T-cell (primary cell): ENCODE data around the gene BIVM. TPM values are rescaled to one million over a fixed set of nuclear protein-coding genes. Genes with fewer than 3 reads are reported as not detected.

Experiments
- ATAC-seq, 4 experiments: fragments of 200-7000 bp in 3 of 4; fragments of 150-1000 bp in 1 of 4; cut with Tn5 transposase; replicated peaks in 1 of 4; 1 replicate in 3 of 4; 2 replicates in 1 of 4; pipeline ENCODE4 v1.10.0; 2021; ENCODE audit warnings: moderate library complexity in 3 of 4, mild to moderate bottlenecking in 2 of 4, moderate number of reproducible peaks in 1 of 4
- CTCF ChIA-PET, 2 donors: fragments of 300-600 bp; sonication (Branson Sonifier 250); formaldehyde crosslinking; loops; one replicate each; lab custom pipeline; 2022; ENCODE audit warnings: antibody characterized with exemption in 2 of 2; lab: Charles Lee
- POLR2A ChIA-PET, 2 donors: fragments of 300-600 bp; sonication (Branson Sonifier 250); formaldehyde crosslinking; loops; one replicate each; lab custom pipeline; 2022; ENCODE audit warnings: antibody characterized with exemption in 2 of 2; lab: Charles Lee
- DNase-seq, 35 experiments: peaks; one replicate each; pipeline versions ENCODE4 v3.0.0 to v3.0.0-alpha.2; 2013 to 2023
- H3K27ac ChIP-seq: one replicate; pipeline ENCODE4 v1.5.1; 2013; ENCODE audit warnings: low read length
- H3K27me3 ChIP-seq, 2 experiments: replicated peaks in 1 of 2; 1 replicate in 1 of 2; 2 replicates in 1 of 2; pipeline versions ENCODE4 v1.6.1 to v1.7.0; 2013; ENCODE audit warnings: low read length in 1 of 2, mixed read lengths in 1 of 2; ENCODE audit not compliant: control insufficient read depth in 2 of 2, insufficient read depth in 2 of 2; ENCODE audit errors: extremely low read depth in 1 of 2
- H3K36me3 ChIP-seq, 2 donors: 1 replicate in 1 of 2; 2 replicates in 1 of 2; pipeline versions ENCODE4 v1.6.1 to v1.7.0; 2013; ENCODE audit warnings: low read length in 1 of 2; ENCODE audit not compliant: control insufficient read depth in 2 of 2, insufficient read depth in 1 of 2; ENCODE audit errors: extremely low read depth in 1 of 2
- H3K4me1 ChIP-seq, 2 experiments: 1 replicate in 1 of 2; 2 replicates in 1 of 2; pipeline versions ENCODE4 v1.6.1 to v1.7.0; 2013; ENCODE audit warnings: low read length in 2 of 2, mixed read lengths in 1 of 2; ENCODE audit not compliant: insufficient read depth in 2 of 2, control insufficient read depth in 1 of 2; ENCODE audit errors: extremely low read depth in 1 of 2
- H3K4me3 ChIP-seq, 2 donors: 1 replicate in 1 of 2; 2 replicates in 1 of 2; pipeline versions ENCODE4 v1.5.1 to v1.7.0; 2013; ENCODE audit warnings: mild to moderate bottlenecking in 2 of 2, low read length in 1 of 2, moderate library complexity in 1 of 2; ENCODE audit not compliant: control insufficient read depth in 1 of 2; ENCODE audit errors: extremely low read depth in 1 of 2
- H3K9me3 ChIP-seq: 2 replicates; pipeline ENCODE4 v1.7.0; 2013
- H3K27ac Mint-ChIP-seq, 2 donors: one replicate each; pipeline ENCODE4 v1.8.0; 2020 to 2021; ENCODE audit warnings: mild to moderate bottlenecking in 2 of 2, mixed read lengths in 2 of 2
- H3K27me3 Mint-ChIP-seq, 2 donors: one replicate each; pipeline ENCODE4 v1.8.0; 2021 to 2022; ENCODE audit warnings: mixed read lengths in 2 of 2
- H3K36me3 Mint-ChIP-seq: one replicate; pipeline ENCODE4 v1.8.0; 2021; ENCODE audit warnings: mixed read lengths
- H3K4me1 Mint-ChIP-seq, 3 donors: one replicate each; pipeline ENCODE4 v1.8.0; 2020 to 2022; ENCODE audit warnings: mixed read lengths in 3 of 3, mild to moderate bottlenecking in 1 of 3
- H3K4me3 Mint-ChIP-seq, 3 donors: one replicate each; pipeline ENCODE4 v1.8.0; 2020 to 2022; ENCODE audit warnings: mild to moderate bottlenecking in 3 of 3, mixed read lengths in 3 of 3, moderate library complexity in 3 of 3
- H3K9me3 Mint-ChIP-seq, 3 donors: one replicate each; pipeline ENCODE4 v1.8.0; 2020 to 2022; ENCODE audit warnings: mixed read lengths in 3 of 3
- WGBS: methylation state at CpG from one replicate; pipeline ENCODE4 v1.1.5; 2013; ENCODE audit warnings: missing lambda C conversion rate; ENCODE audit not compliant: insufficient coverage; 5-methylcytosine and 5-hydroxymethylcytosine counted together
- total RNA-seq, 35 experiments: library from RNA in 6 of 35; stranded (reverse) in 6 of 35; fragments of 120-200 nt in 1 of 35; gene quantifications; one replicate each; pipeline versions ENCODE4 v1.2.1 to v1.2.4 and lab custom pipeline; 2013 to 2026

Gene BIVM
- total RNA-seq, 5 donors from 2014 or later (not counting 1 experiment from before 2014, with no cell fraction given) = 6.2 to 15.6 (median 9.3) TPM

DNA sequence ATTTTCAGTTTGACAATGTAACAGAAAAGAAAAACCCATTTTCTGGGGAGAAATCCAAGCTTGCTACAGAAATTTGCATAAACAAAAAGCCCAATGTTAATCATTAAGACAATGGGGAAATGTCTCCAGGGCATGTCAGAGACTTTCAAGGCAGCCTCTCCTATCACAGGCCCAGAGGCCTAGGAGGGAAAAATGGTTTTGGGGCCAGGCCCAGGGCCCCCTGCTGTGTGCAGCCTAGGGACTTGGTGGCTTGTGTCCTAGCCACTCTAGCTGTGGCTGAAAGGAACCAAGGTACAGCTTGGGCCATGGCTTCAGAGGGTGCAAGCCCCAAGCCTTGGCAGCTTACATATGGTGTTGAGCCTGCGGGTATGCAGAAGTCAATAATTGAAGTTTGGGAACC is 17.3 kb upstream of the BIVM start:
- peaks cover 13% of the 10 kb centered on the region in 2 experiments for H3K4me1 ChIP-seq
- DNase-seq (no peak), ATAC-seq (no peak)
- peaks cover 2% of the 10 kb centered on the region for H3K36me3 Mint-ChIP-seq
- H3K4me3 Mint-ChIP-seq = no peak overlapping the region
- ChIA-PET CTCF (no interaction called here), POLR2A (no interaction called here)
- H3K4me1 Mint-ChIP-seq = peaks cover 14 to 28% (median 21%) of the 10 kb centered on the region in 3 donors
- 100% methylated on average over 1 of the region's 1 CpG for WGBS
- no peaks in the 10 kb centered on the region for H3K27me3 Mint-ChIP-seq
- H3K36me3 ChIP-seq = no peaks in the 10 kb centered on the region
- no peak overlapping the region for H3K27ac Mint-ChIP-seq
- no peaks in the 10 kb centered on the region for H3K9me3 ChIP-seq
- no peak overlapping the region for H3K27ac ChIP-seq
- no peaks in the 10 kb centered on the region for H3K27me3 ChIP-seq
- H3K4me3 ChIP-seq = no peak overlapping the region
- H3K9me3 Mint-ChIP-seq = peaks cover 0 to 4% (median 0%) of the 10 kb centered on the region in 3 donors

DNA sequence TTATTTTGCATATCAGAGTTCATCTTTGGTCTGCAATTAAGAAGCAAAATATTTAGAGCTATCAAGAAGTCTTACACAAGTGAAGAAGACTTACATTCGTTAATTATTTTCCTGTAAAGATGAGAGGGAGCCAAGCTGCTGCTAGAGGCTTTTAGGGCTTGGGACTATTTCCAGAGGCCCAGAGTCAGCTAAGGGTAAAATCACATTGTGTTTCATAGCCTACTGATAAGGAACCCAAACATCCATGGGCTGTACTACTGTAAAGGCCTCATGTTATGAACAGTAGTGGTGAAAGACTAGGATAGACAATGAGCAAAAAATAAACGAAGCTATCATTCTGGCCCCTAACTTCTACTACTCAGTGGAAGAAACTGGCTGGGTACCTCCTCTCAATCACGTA is 14.4 kb upstream of the BIVM start:
- peaks cover 4% of the 10 kb centered on the region for H3K36me3 Mint-ChIP-seq
- no peaks in the 10 kb centered on the region for H3K27me3 ChIP-seq
- no peak overlapping the region for H3K27ac Mint-ChIP-seq
- H3K9me3 Mint-ChIP-seq = peaks cover 0 to 4% (median 0%) of the 10 kb centered on the region in 3 donors
- WGBS = 100% methylated on average over 1 of the region's 3 CpGs
- H3K27me3 Mint-ChIP-seq = no peaks in the 10 kb centered on the region
- ATAC-seq (no peak), DNase-seq (no peak)
- H3K4me1 ChIP-seq = peaks cover 3 to 6% of the 10 kb centered on the region in 2 experiments
- H3K4me3 Mint-ChIP-seq = no peak overlapping the region
- no peaks in the 10 kb centered on the region for H3K36me3 ChIP-seq
- CTCF ChIA-PET = interaction anchor here in 1 of 2 donors (0.5 to 0.7 kb wide), 2 partner anchors 10 to 44 kb away, joined by 3 to 4 read pairs; no protein-coding TSS in a partner anchor
- H3K4me1 Mint-ChIP-seq = peaks cover 5 to 15% (median 9%) of the 10 kb centered on the region in 3 donors
- H3K4me3 ChIP-seq = no peak overlapping the region
- no peak overlapping the region for H3K27ac ChIP-seq
- POLR2A ChIA-PET = no interaction called here
- H3K9me3 ChIP-seq = no peaks in the 10 kb centered on the region

DNA sequence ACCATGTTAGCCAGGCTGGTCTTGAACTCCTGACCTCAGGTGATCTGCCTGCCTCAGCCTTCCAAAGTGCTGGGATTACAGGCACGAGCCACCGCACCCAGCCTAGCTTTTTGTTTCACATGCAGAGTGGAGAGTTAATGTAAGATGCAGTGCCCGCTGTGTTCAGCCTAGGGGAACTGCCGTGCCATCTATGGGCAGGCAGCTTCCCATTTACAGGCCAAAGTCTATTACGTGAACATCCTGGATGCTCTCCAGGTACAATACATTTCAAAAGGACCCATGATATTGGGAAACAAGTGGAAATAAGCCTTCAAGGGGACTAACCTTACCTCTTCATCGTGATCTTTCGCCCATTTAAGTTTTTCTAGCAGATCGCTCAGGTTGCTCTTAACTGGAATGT is 10.2 kb upstream of the BIVM start:
- Histone ChIP-seq H3K9me3 (no peaks in the 10 kb centered on the region), H3K4me3 (no peak overlapping the region), H3K27me3 (no peaks in the 10 kb centered on the region), H3K36me3 (no peaks in the 10 kb centered on the region), H3K27ac (no peak overlapping the region), H3K4me1 (no peaks in the 10 kb centered on the region)
- peaks cover 0 to 3% of the 10 kb centered on the region in 2 donors for H3K27me3 Mint-ChIP-seq
- no peak overlapping the region for H3K4me3 Mint-ChIP-seq
- ChIA-PET CTCF (no interaction called here), POLR2A (interaction anchor here (0.5 to 0.6 kb wide), 2 partner anchors 36 to 148 kb away, joined by 3 read pairs; no protein-coding TSS in a partner anchor)
- DNase-seq (no peak), ATAC-seq (no peak)
- WGBS = 88% methylated on average over 4 of the region's 8 CpGs
- no peak overlapping the region for H3K27ac Mint-ChIP-seq
- H3K36me3 Mint-ChIP-seq = peaks cover 6% of the 10 kb centered on the region
- H3K9me3 Mint-ChIP-seq = no peaks in the 10 kb centered on the region
- no peaks in the 10 kb centered on the region for H3K4me1 Mint-ChIP-seq

DNA sequence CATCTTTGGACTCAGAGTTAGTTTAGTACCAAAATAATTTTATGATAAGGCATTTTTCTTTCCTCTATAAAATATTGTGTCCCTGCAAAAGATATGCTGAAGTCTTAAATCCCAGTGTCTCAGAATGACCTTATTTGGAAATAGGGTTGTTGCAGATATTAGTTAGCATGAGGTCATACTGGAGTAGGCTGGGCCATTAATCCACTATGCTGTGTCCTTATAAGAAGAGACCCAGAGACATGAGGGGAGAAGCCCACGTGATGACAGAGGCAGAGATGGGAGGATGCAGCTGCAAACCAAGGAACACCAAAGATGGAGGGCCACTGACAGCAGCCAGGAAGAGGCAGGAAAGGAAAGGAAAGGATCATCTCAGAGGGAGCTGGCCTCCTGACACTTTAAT is 6.5 kb upstream of the BIVM start:
- no peaks in the 10 kb centered on the region for H3K9me3 ChIP-seq
- CTCF ChIA-PET = no interaction called here
- no peak overlapping the region for H3K27ac ChIP-seq
- no peak overlapping the region for H3K27ac Mint-ChIP-seq
- no peaks in the 10 kb centered on the region for H3K9me3 Mint-ChIP-seq
- peaks cover 2 to 14% of the 10 kb centered on the region in 2 donors for H3K27me3 Mint-ChIP-seq
- H3K27me3 ChIP-seq = peaks cover 0 to 3% of the 10 kb centered on the region in 2 experiments
- no peak for ATAC-seq
- 82% methylated on average over 1 of the region's 1 CpG for WGBS
- H3K36me3 Mint-ChIP-seq = peaks cover 2% of the 10 kb centered on the region
- no peaks in the 10 kb centered on the region for H3K4me1 ChIP-seq
- POLR2A ChIA-PET = no interaction called here
- DNase-seq = no peak
- H3K4me3 Mint-ChIP-seq = no peak overlapping the region
- no peaks in the 10 kb centered on the region for H3K4me1 Mint-ChIP-seq
- H3K36me3 ChIP-seq = no peaks in the 10 kb centered on the region
- H3K4me3 ChIP-seq = no peak overlapping the region

DNA sequence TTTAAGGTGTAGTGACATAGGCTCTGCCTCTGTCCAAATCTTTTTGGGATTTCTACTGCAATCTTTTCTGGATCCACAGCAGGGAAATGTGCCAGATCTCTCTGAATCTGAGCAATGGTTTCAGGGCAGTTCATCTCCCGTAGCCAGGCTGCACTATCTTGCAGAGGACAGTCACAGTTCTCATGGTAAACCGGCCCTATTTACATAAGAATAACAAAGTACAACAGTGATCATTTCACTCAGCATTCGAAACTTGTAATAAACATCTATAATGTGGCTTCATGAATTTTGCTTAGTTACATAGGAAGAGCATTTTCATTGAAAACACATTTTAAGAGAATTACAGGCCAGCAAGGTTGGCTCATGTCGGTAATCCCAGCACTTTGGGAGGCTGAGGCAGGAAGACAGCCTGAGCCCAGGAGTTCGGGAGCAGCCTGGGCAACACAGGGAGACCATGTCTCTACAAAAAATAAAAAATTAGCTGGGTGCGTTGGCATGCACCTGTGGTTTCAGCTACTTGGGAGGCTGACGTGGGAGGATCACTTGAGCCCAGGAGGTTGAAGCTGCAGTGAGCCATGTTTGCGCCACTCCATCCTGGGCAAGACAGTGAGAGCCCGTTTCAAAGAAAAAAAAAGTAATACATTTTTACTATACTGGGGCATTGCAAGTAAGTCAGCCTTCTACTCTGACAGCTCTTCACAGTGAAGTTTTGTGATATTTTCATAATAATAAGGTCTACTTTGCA is 5.1 kb upstream of the BIVM start:
- ChIA-PET CTCF (interaction anchor here (0.7 to 1.1 kb wide), 3 partner anchors 13 to 843 kb away, joined by 3 to 6 read pairs (median 4); no protein-coding TSS in a partner anchor), POLR2A (no interaction called here)
- Mint-ChIP-seq H3K4me3 (no peak overlapping the region), H3K9me3 (no peaks in the 10 kb centered on the region), H3K4me1 (peaks cover 4 to 6% (median 5%) of the 10 kb centered on the region in 3 donors), H3K36me3 (peaks cover 2% of the 10 kb centered on the region), H3K27ac (no peak overlapping the region), H3K27me3 (peaks cover 6 to 14% of the 10 kb centered on the region in 2 donors)
- ATAC-seq = no peak
- Histone ChIP-seq H3K4me3 (no peak overlapping the region), H3K27me3 (peaks cover 0 to 9% of the 10 kb centered on the region in 2 experiments), H3K9me3 (no peaks in the 10 kb centered on the region), H3K36me3 (no peaks in the 10 kb centered on the region), H3K27ac (no peak overlapping the region), H3K4me1 (peaks cover 0 to 6% of the 10 kb centered on the region in 2 experiments)
- 87% methylated on average over 5 of the region's 9 CpGs for WGBS
- DNase-seq = no peak

DNA sequence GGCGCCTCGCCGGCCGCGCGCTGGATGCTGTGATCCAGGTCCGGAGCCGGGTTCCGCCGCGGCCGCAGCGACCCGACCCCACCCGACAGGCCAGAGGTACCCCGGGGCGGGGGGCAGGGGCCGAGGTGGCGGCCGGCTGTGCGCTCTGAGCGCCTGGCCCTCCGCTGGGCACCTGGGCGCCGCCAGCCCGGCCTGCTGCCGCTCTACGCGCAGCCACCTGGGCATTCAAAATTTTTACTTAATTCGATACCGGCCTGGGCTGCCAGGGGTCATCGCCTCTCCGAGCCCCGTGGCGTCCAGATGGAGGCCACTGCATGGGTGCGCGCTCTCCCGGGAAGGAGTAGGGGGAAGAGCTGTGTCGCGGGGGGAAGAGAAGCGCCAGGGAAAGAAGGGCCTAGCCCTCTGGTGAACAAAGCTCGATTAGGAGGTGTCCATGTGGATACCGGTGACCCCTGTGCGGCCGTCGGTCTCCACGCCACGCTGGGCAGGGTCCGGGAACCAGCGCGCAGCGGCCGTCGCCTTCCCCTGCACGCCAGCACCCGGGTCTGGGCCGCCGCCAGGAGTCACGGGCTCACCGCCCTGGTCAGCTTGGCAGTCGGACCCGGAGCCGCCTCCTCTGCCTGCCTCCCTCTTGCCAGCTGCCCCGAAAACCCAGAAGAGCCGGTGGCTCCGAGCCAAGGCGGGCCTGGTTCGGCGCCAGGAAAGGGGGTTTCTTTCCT is 666 bp downstream of the BIVM start:
- H3K27me3 Mint-ChIP-seq = peaks cover 6 to 9% of the 10 kb centered on the region in 2 donors
- peak overlapping the region; percentile 83 to 89 (median 88) for H3K4me3 Mint-ChIP-seq
- CTCF ChIA-PET = interaction anchor here (0.6 to 1.6 kb wide), 6 partner anchors 12 to 152 kb away, joined by 3 to 8 read pairs (median 4); no protein-coding TSS in a partner anchor
- Histone ChIP-seq H3K27ac (no peak overlapping the region), H3K4me3 (peak overlapping the region; percentile 59 to 89), H3K4me1 (peaks cover 5 to 21% of the 10 kb centered on the region in 2 experiments), H3K36me3 (no peaks in the 10 kb centered on the region), H3K9me3 (no peaks in the 10 kb centered on the region), H3K27me3 (peaks cover 0 to 14% of the 10 kb centered on the region in 2 experiments)
- POLR2A ChIA-PET = interaction anchor here in 1 of 2 donors (0.6 kb wide), 1 partner anchor 248 kb away, joined by 6 read pairs; no protein-coding TSS in a partner anchor
- DNase-seq (peak in 3 of 35 experiments; percentile 4 to 19 (median 7)), ATAC-seq (peak; percentile 2 to 11 (median 2))
- WGBS = under 1% methylated on average over 51 of the region's 69 CpGs
- H3K4me1 Mint-ChIP-seq = peaks cover 19 to 24% (median 23%) of the 10 kb centered on the region in 3 donors
- H3K27ac Mint-ChIP-seq = peak overlapping the region in 1 of 2 donors; percentile 64
- H3K36me3 Mint-ChIP-seq = no peaks in the 10 kb centered on the region
- no peaks in the 10 kb centered on the region for H3K9me3 Mint-ChIP-seq
